Sigmoid colon (tissue), 7 donors: ENCODE measurements around the gene CACNA1C. TPM values are rescaled to one million over a fixed set of nuclear protein-coding genes. Genes with fewer than 3 reads are reported as not detected.
A peak's percentile ranks its signal among the peaks of the same experiment; 100 is the strongest.

Experiments used
- DNase-seq: peaks from one replicate; pipeline ENCODE4 v3.0.0-alpha.2; 2019
- H3K27ac ChIP-seq, 4 donors: fragments of 200-600 bp; sonication (generic); one replicate each; pipeline ENCODE4 v1.5.1; 2016 to 2019; ENCODE audit warnings: mild to moderate bottlenecking in 1 of 4
- H3K27me3 ChIP-seq, 3 donors: fragments of 200-600 bp; sonication (generic); one replicate each; pipeline ENCODE4 v1.5.1; 2019; ENCODE audit warnings: mild to moderate bottlenecking in 1 of 3
- H3K36me3 ChIP-seq, 4 donors: fragments of 200-600 bp; sonication (generic); one replicate each; pipeline ENCODE4 v1.5.1; 2016 to 2019
- H3K4me1 ChIP-seq, 4 donors: fragments of 200-600 bp; sonication (generic); one replicate each; pipeline ENCODE4 v1.5.1; 2017 to 2019
- H3K4me3 ChIP-seq, 4 donors: fragments of 200-600 bp; sonication (generic); one replicate each; pipeline ENCODE4 v1.5.1; 2017 to 2019; ENCODE audit warnings: mild to moderate bottlenecking in 2 of 4, moderate library complexity in 1 of 4
- H3K9me3 ChIP-seq, 4 donors: fragments of 200-600 bp in 3 of 4; sonication (generic) in 3 of 4; one replicate each; pipeline versions ENCODE4 v1.5.1 to v1.6.1; 2013 to 2019
- EP300 ChIP-seq, 4 donors: sonication (generic); formaldehyde crosslinking; IDR thresholded peaks; one replicate each; pipeline ENCODE4 v1.6.1; 2017; ENCODE audit warnings: antibody characterized with exemption in 4 of 4
- POLR2A ChIP-seq, 2 donors: fragments of 450-650 bp; IDR thresholded peaks; one replicate each; pipeline ENCODE4 v1.6.1; 2016; ENCODE audit warnings: antibody characterized with exemption in 2 of 2, mild to moderate bottlenecking in 2 of 2, moderate library complexity in 2 of 2
- POLR2AphosphoS5 ChIP-seq, 4 donors: sonication (generic); formaldehyde crosslinking; IDR thresholded peaks; one replicate each; pipeline ENCODE4 v1.6.1; 2017; ENCODE audit warnings: antibody characterized with exemption in 4 of 4
- WGBS, 2 donors: extraction: QIAGEN DNeasy Blood & Tissue Kit; methylation state at CpG; one replicate each; pipeline ENCODE4 v1.1.7; 2013; 5-methylcytosine and 5-hydroxymethylcytosine counted together
- intact Hi-C: fragments of 100-400 bp; cut with DNase I; formaldehyde crosslinking; loops from one replicate; pipeline ENCODE4 v1.15.1; 2023
- polyA plus RNA-seq, 3 donors: library from polyadenylated mRNA; stranded (reverse); fragments of 200-250 nt; gene quantifications; one replicate each; pipeline ENCODE4 v1.2.3, GENCODE V29; 2013
- total RNA-seq, 4 donors: library from RNA; depleted of rRNA; stranded (reverse); fragments of >200 nt; gene quantifications; one replicate each; pipeline ENCODE4 v1.1.0, GENCODE V29; 2016
- TF ChIP-seq, protein P1 (sequence below), 4 experiments: fragments of 450-650 bp in 3 of 4; fragments of 200-600 bp in 1 of 4; IDR thresholded peaks; one replicate each; pipeline ENCODE4 v1.5.1; 2016 to 2019; ENCODE audit warnings: antibody characterized with exemption in 4 of 4, mild to moderate bottlenecking in 3 of 4, moderate library complexity in 2 of 4
- donor health status: healthy with polysubstance abuse.
- donor health status: Bipolar disorder and iron deficiency.
- donor health status: healthy.

CACNA1C gene
- total and polyA plus RNA-seq, 7 donors: 0.46 to 213 (median 62.0) TPM

GRCh38 chr12:2290516-2291065 lies 237.8 kb downstream of the CACNA1C start:
- no peaks in the 10 kb centered on the region for H3K27me3 ChIP-seq
- 81 to 87% methylated on average over 6 of the region's 6 CpGs for WGBS, 2 donors
- no peak for TF ChIP-seq POLR2AphosphoS5 (IDR thresholded peaks at IDR 0.05)
- TF ChIP-seq EP300 (IDR thresholded peaks at IDR 0.05): no peak
- TF ChIP-seq, protein P1, sequence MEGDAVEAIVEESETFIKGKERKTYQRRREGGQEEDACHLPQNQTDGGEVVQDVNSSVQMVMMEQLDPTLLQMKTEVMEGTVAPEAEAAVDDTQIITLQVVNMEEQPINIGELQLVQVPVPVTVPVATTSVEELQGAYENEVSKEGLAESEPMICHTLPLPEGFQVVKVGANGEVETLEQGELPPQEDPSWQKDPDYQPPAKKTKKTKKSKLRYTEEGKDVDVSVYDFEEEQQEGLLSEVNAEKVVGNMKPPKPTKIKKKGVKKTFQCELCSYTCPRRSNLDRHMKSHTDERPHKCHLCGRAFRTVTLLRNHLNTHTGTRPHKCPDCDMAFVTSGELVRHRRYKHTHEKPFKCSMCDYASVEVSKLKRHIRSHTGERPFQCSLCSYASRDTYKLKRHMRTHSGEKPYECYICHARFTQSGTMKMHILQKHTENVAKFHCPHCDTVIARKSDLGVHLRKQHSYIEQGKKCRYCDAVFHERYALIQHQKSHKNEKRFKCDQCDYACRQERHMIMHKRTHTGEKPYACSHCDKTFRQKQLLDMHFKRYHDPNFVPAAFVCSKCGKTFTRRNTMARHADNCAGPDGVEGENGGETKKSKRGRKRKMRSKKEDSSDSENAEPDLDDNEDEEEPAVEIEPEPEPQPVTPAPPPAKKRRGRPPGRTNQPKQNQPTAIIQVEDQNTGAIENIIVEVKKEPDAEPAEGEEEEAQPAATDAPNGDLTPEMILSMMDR (IDR thresholded peaks at IDR 0.05): no peak
- no peak for TF ChIP-seq POLR2A (IDR thresholded peaks at IDR 0.05)
- peaks cover 0 to 96% (median 87%) of the 10 kb centered on the region in 4 donors for H3K4me1 ChIP-seq
- peak overlapping the region; percentile 2 to 89 (median 82) for H3K27ac ChIP-seq
- no peaks in the 10 kb centered on the region for H3K9me3 ChIP-seq
- DNase-seq: peak; percentile 39
- no peak overlapping the region for H3K4me3 ChIP-seq
- no peaks in the 10 kb centered on the region for H3K36me3 ChIP-seq
- intact Hi-C loops: loop anchor here (5.0 kb wide), 1 partner anchor 87 kb away; no protein-coding TSS in a partner anchor

GRCh38 chr12:2291182-2291832 lies 238.5 kb downstream of the CACNA1C start:
- peak; percentile 60 for DNase-seq
- intact Hi-C loops: loop anchor here (5.0 kb wide), 1 partner anchor 86 kb away; no protein-coding TSS in a partner anchor
- Histone ChIP-seq H3K9me3 (no peaks in the 10 kb centered on the region), H3K27me3 (no peaks in the 10 kb centered on the region), H3K4me1 (peaks cover 0 to 96% (median 84%) of the 10 kb centered on the region in 4 donors), H3K27ac (peak overlapping the region in 3 of 4 donors; percentile 77 to 89 (median 87)), H3K4me3 (no peak overlapping the region), H3K36me3 (no peaks in the 10 kb centered on the region)
- 65 to 77% methylated on average over 15 of the region's 15 CpGs for WGBS, 2 donors
- TF ChIP-seq, protein P1 (IDR thresholded peaks at IDR 0.05): peak; percentile 12 to 70 (median 46)
- no peak for TF ChIP-seq POLR2AphosphoS5 (IDR thresholded peaks at IDR 0.05)

- WGBS, 2 donors: 86 to 92% methylated on average over 3 of the region's 3 CpGs
- Histone ChIP-seq H3K27me3 (no peaks in the 10 kb centered on the region), H3K27ac (peak overlapping the region in 3 of 4 donors; percentile 77 to 89 (median 87)), H3K4me3 (no peak overlapping the region), H3K4me1 (peaks cover 0 to 96% (median 80%) of the 10 kb centered on the region in 4 donors), H3K9me3 (no peaks in the 10 kb centered on the region), H3K36me3 (no peaks in the 10 kb centered on the region)
- TF ChIP-seq POLR2AphosphoS5 (IDR thresholded peaks at IDR 0.05) (no peak), POLR2A (IDR thresholded peaks at IDR 0.05) (no peak), EP300 (IDR thresholded peaks at IDR 0.05) (no peak)
- TF ChIP-seq, protein P1 (IDR thresholded peaks at IDR 0.05): no peak
- peak; percentile 12 for DNase-seq
- intact Hi-C loops: loop anchor here (5.0 kb wide), 1 partner anchor 85 kb away; no protein-coding TSS in a partner anchor
Observed at GRCh38 chr12:2291947-2292346, 239.2 kb downstream of the CACNA1C start.

DNA sequence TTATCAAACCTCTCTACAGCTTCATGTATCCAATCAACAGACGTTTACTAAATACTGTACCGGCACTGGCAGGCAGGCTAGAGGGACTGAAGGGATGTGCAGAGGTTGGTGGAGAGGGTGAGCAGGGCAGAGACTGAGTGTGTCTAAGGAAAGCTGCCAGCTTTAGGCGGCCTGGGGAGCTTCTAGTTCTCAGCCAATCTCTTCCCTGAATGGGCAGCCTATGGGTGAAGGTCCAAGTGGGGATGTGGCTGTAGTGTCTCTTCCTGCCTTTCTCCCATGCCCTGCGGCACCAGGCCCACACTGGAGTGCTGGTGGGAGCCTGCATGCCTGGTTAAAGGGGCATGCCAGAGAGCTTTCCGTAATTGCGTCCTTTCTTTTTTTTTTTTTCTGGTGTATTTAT lies 239.8 kb downstream of the CACNA1C start:
- TF ChIP-seq, protein P1 (IDR thresholded peaks at IDR 0.05): no peak
- TF ChIP-seq POLR2AphosphoS5 (IDR thresholded peaks at IDR 0.05): peak in 1 of 4 donors; percentile 30
- no peak for TF ChIP-seq EP300 (IDR thresholded peaks at IDR 0.05)
- no peaks in the 10 kb centered on the region for H3K36me3 ChIP-seq
- no peaks in the 10 kb centered on the region for H3K27me3 ChIP-seq
- H3K27ac ChIP-seq: peak overlapping the region in 3 of 4 donors; percentile 77 to 89 (median 87)
- H3K4me1 ChIP-seq: peaks cover 0 to 95% (median 77%) of the 10 kb centered on the region in 4 donors
- WGBS, 2 donors: 84 to 90% methylated on average over 6 of the region's 6 CpGs
- H3K4me3 ChIP-seq: no peak overlapping the region
- H3K9me3 ChIP-seq: no peaks in the 10 kb centered on the region
- intact Hi-C loops: loop anchor here (5.0 kb wide), 1 partner anchor 85 kb away; no protein-coding TSS in a partner anchor
- DNase-seq: peak; percentile 79
